Osteoblast (primary cell): ENCODE results near the gene GNAI2. TPM values are rescaled to one million over a fixed set of nuclear protein-coding genes. Genes with fewer than 3 reads are reported as not detected.

Experiments used
- DNase-seq: peaks from one replicate; pipeline ENCODE4 v3.0.0; 2011; ENCODE audit warnings: low spot score, mixed read lengths; ENCODE audit not compliant: insufficient read length; ENCODE audit errors: missing footprints
- H2AFZ ChIP-seq: 2 replicates; pipeline ENCODE4 v1.6.0; 2011; ENCODE audit warnings: mild to moderate bottlenecking, low read length
- H3K27ac ChIP-seq: 2 replicates; pipeline ENCODE4 v1.5.1; 2011; ENCODE audit warnings: mild to moderate bottlenecking, low read depth, low read length, moderate library complexity
- H3K27me3 ChIP-seq: 2 replicates; pipeline ENCODE4 v1.6.0; 2012; ENCODE audit warnings: mild to moderate bottlenecking, control low read depth, inconsistent platforms, low read length, moderate library complexity; ENCODE audit not compliant: insufficient read depth
- H3K36me3 ChIP-seq: 2 replicates; pipeline ENCODE4 v1.5.1; 2011; ENCODE audit warnings: mild to moderate bottlenecking, low read length, control low read depth, moderate library complexity; ENCODE audit not compliant: insufficient read depth
- H3K4me1 ChIP-seq: 2 replicates; pipeline ENCODE4 v1.5.1; 2011; ENCODE audit warnings: mild to moderate bottlenecking, low read length, control low read depth, moderate library complexity; ENCODE audit not compliant: insufficient read depth
- H3K4me2 ChIP-seq: 2 replicates; pipeline ENCODE4 v1.6.0; 2011; ENCODE audit warnings: mild to moderate bottlenecking, low read length; ENCODE audit not compliant: insufficient read depth
- H3K4me3 ChIP-seq: fragments of 200-600 bp; sonication (generic); 3 replicates; pipeline ENCODE4 v1.5.1; 2012; ENCODE audit warnings: mild to moderate bottlenecking, low read length, inconsistent platforms; ENCODE audit not compliant: insufficient read depth
- H3K79me2 ChIP-seq: 2 replicates; pipeline ENCODE4 v1.6.0; 2012; ENCODE audit warnings: mild to moderate bottlenecking, low read length, control low read depth, inconsistent platforms; ENCODE audit not compliant: insufficient read depth
- H3K9me3 ChIP-seq: 2 replicates; pipeline ENCODE4 v1.5.1; 2011; ENCODE audit warnings: low read depth, low read length, control low read depth
- H4K20me1 ChIP-seq: 2 replicates; pipeline ENCODE4 v1.6.0; 2012; ENCODE audit warnings: mild to moderate bottlenecking, low read length, control low read depth; ENCODE audit not compliant: insufficient read depth
- total RNA-seq: library from RNA; depleted of rRNA; stranded (reverse); fragments of >200 nt; gene quantifications from 2 replicates; pipeline ENCODE4 v1.2.3, GENCODE V29; 2012
- TF ChIP-seq, protein P1 (sequence below): IDR thresholded peaks from 2 replicates; pipeline ENCODE4 v1.5.1; 2011; ENCODE audit warnings: mild to moderate bottlenecking, low read depth, low read length, moderate library complexity; ENCODE audit errors: extremely low read depth

Gene GNAI2
- total RNA-seq, 1 donor: 223 TPM

DNA sequence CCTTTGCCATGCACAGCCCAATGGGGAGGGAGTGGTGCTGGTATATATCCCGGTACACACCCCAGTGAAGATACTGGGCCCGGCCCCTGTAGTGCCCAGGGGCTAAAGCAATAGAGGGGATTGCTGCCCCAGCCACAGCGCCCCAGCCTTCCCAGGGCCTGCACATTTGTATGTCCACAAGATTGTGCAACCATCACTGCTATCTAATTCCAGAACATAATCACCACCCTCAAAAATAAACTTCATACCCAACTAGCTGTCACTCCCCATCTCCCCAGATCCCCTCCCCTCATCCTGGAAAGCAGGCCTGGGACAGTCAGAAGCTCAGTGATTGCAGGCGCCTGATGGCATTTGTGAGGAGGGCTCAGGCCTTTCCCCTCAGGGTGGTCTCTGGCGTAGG, 13.5 kb downstream of the GNAI2 start:
- Histone ChIP-seq H4K20me1 (peaks cover 79% of the 10 kb centered on the region), H3K4me3 (no peak overlapping the region), H3K36me3 (peaks cover 31% of the 10 kb centered on the region), H3K4me1 (peaks cover 56% of the 10 kb centered on the region), H3K4me2 (no peak overlapping the region), H3K79me2 (peaks cover 91% of the 10 kb centered on the region), H2AFZ (no peak overlapping the region), H3K27me3 (no peaks in the 10 kb centered on the region), H3K27ac (peak overlapping the region; percentile 28), H3K9me3 (no peaks in the 10 kb centered on the region)
- TF ChIP-seq, protein P1, sequence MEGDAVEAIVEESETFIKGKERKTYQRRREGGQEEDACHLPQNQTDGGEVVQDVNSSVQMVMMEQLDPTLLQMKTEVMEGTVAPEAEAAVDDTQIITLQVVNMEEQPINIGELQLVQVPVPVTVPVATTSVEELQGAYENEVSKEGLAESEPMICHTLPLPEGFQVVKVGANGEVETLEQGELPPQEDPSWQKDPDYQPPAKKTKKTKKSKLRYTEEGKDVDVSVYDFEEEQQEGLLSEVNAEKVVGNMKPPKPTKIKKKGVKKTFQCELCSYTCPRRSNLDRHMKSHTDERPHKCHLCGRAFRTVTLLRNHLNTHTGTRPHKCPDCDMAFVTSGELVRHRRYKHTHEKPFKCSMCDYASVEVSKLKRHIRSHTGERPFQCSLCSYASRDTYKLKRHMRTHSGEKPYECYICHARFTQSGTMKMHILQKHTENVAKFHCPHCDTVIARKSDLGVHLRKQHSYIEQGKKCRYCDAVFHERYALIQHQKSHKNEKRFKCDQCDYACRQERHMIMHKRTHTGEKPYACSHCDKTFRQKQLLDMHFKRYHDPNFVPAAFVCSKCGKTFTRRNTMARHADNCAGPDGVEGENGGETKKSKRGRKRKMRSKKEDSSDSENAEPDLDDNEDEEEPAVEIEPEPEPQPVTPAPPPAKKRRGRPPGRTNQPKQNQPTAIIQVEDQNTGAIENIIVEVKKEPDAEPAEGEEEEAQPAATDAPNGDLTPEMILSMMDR: no peak
- DNase-seq: no peak

- no peak overlapping the region for H2AFZ ChIP-seq
- no peak overlapping the region for H3K4me2 ChIP-seq
- peaks cover 38% of the 10 kb centered on the region for H3K36me3 ChIP-seq
- H3K27ac ChIP-seq: no peak overlapping the region
- H3K4me3 ChIP-seq: no peak overlapping the region
- H3K27me3 ChIP-seq: no peaks in the 10 kb centered on the region
- peaks cover 52% of the 10 kb centered on the region for H3K4me1 ChIP-seq
- peaks cover 81% of the 10 kb centered on the region for H4K20me1 ChIP-seq
- DNase-seq: peak; percentile 61
- peaks cover 92% of the 10 kb centered on the region for H3K79me2 ChIP-seq
- TF ChIP-seq, protein P1: no peak
- H3K9me3 ChIP-seq: no peaks in the 10 kb centered on the region
These were observed 14.5 kb downstream of the GNAI2 start for GRCh38 chr3:50250514-50250913.

DNA sequence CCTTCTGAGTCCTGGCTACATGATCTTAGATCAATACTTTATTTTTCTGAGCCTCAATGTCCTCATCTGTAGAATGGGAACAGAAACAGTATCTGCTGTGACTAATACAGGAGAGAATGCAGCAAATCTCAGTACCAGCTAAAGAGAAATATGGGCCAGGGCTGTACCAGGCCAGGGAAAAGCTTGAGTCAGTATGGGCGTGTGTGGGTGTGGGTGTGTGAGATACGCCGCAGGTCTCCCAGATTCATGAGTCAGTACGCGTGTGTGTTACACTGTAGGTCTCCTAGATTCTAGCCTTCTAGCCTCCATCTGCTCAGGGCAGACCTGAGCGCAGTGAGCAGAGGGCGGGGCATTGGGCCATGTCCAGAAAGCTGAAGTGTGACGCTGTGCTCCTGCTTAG, 15.2 kb downstream of the GNAI2 start:
- no peaks in the 10 kb centered on the region for H3K27me3 ChIP-seq
- peak overlapping the region; percentile 62 for H3K27ac ChIP-seq
- TF ChIP-seq, protein P1: no peak
- H3K79me2 ChIP-seq: peaks cover 90% of the 10 kb centered on the region
- H3K36me3 ChIP-seq: peaks cover 41% of the 10 kb centered on the region
- peak; percentile 97 for DNase-seq
- H4K20me1 ChIP-seq: peaks cover 83% of the 10 kb centered on the region
- H3K4me1 ChIP-seq: peaks cover 45% of the 10 kb centered on the region
- H3K9me3 ChIP-seq: no peaks in the 10 kb centered on the region
- H3K4me3 ChIP-seq: no peak overlapping the region
- no peak overlapping the region for H2AFZ ChIP-seq
- no peak overlapping the region for H3K4me2 ChIP-seq

- Histone ChIP-seq H3K27ac (peak overlapping the region; percentile 70), H3K9me3 (no peaks in the 10 kb centered on the region), H4K20me1 (peaks cover 69% of the 10 kb centered on the region), H2AFZ (no peak overlapping the region), H3K27me3 (no peaks in the 10 kb centered on the region), H3K4me3 (no peak overlapping the region), H3K4me2 (no peak overlapping the region), H3K4me1 (peaks cover 15% of the 10 kb centered on the region), H3K36me3 (peaks cover 74% of the 10 kb centered on the region), H3K79me2 (peaks cover 80% of the 10 kb centered on the region)
- peak; percentile 96 for DNase-seq
- TF ChIP-seq, protein P1: no peak
These were observed 18.7 kb downstream of the GNAI2 start for GRCh38 chr3:50254577-50255250.
